WERI-Rb-1 (cell line): ENCODE results near the gene EXD2.
A peak's percentile ranks its signal among the peaks of the same experiment; 100 is the strongest.

Experiments used
- DNase-seq: peaks from one replicate; pipeline ENCODE4 v3.0.0-alpha.2; 2020
- H3K27ac ChIP-seq: fragments of 250-450 bp; sonication (Bioruptor Pico); 2 replicates; pipeline ENCODE4 v1.5.1; 2020; ENCODE audit warnings: mild to moderate bottlenecking, moderate library complexity
- H3K27me3 ChIP-seq: fragments of 250-450 bp; sonication (Bioruptor Pico); 2 replicates; pipeline ENCODE4 v1.5.1; 2021; ENCODE audit warnings: mild to moderate bottlenecking, low read depth, moderate library complexity; ENCODE audit not compliant: insufficient read depth, severe bottlenecking
- H3K36me3 ChIP-seq: fragments of 250-450 bp; sonication (Bioruptor Pico); 2 replicates; pipeline ENCODE4 v1.5.1; 2020; ENCODE audit warnings: mild to moderate bottlenecking, moderate library complexity
- H3K4me3 ChIP-seq: 2 replicates; pipeline ENCODE4 v1.5.1; 2011; ENCODE audit warnings: low read depth, mild to moderate bottlenecking, control low read depth, low read length
- H3K9me3 ChIP-seq: fragments of 250-450 bp; sonication (Bioruptor Pico); 2 replicates; pipeline ENCODE4 v1.5.1; 2021; ENCODE audit warnings: mild to moderate bottlenecking, moderate library complexity; ENCODE audit not compliant: severe bottlenecking
- TF ChIP-seq, protein P1 (sequence below): IDR thresholded peaks from 2 replicates; pipeline ENCODE4 v1.5.1; 2011; ENCODE audit warnings: low read depth, mild to moderate bottlenecking, control low read depth, inconsistent platforms, low read length

EXD2 gene

DNA sequence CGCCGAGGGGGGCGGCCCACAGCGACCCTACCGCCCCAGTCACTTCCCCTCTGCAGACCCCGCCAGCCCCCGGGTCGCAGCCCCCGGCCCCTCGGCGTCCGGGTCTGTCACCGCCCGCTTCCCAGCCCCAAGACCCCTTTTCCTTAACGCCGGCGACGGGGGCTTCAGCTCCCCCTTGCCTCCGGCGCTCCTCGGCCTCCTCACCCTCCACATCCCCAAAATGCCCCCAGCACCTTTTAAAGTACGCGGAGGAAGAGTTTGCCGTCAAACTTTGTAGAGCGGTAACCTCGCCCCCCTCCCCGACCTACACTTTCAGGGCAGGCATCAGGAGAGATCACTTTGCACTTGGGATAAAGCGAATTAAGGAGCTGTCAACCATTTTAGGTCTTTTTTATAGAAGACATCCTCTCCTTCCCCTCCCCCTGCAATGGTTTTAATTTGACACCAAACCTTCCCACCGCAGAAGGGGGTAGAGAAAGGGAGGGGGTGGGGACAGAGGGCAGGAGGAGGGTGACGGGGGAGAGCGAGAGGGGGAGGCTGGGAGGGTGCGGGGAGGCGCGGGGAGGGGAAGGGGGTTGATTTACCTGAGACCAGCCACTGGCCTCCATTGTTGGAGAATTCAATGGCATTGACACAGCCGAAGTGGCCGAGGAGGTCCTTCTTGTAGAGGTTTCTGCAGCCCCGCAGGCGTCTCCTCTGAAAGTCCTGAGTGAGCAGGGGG is 39.0 kb upstream of the EXD2 start:
- Histone ChIP-seq H3K36me3 (peaks cover 9% of the 10 kb centered on the region), H3K27ac (peak overlapping the region; percentile 83)
- peak; percentile 57 for DNase-seq

DNA sequence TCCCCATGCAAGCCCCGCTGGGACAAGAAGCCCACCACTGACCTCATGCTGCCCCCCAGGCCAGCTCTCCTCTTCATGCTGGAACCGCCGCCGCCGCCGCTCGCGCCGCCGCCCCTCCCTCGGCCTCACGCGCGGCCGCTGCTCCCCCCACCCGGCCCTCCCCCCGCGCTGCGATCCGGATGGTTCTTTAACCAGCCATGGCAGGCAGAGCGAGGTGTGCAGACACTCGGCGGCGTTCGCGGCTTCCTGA is 38.5 kb upstream of the EXD2 start, which contains the start of gene DCAF5:
Gene DCAF5 (minus strand): TSS at position 218 of the 250 bp plus-strand sequence. CDS start 141 bp downstream, at position 77.
- Histone ChIP-seq H3K27ac (peak within 1 kb of the TSS; percentile 83), H3K4me3 (peak within 1 kb of the TSS; percentile 98), H3K9me3 (no peaks in the 10 kb centered on the region), H3K27me3 (no peaks in the 10 kb centered on the region), H3K36me3 (peaks cover 9% of the 10 kb centered on the region)
- DNase-seq, result no peak
- TF ChIP-seq, protein P1, sequence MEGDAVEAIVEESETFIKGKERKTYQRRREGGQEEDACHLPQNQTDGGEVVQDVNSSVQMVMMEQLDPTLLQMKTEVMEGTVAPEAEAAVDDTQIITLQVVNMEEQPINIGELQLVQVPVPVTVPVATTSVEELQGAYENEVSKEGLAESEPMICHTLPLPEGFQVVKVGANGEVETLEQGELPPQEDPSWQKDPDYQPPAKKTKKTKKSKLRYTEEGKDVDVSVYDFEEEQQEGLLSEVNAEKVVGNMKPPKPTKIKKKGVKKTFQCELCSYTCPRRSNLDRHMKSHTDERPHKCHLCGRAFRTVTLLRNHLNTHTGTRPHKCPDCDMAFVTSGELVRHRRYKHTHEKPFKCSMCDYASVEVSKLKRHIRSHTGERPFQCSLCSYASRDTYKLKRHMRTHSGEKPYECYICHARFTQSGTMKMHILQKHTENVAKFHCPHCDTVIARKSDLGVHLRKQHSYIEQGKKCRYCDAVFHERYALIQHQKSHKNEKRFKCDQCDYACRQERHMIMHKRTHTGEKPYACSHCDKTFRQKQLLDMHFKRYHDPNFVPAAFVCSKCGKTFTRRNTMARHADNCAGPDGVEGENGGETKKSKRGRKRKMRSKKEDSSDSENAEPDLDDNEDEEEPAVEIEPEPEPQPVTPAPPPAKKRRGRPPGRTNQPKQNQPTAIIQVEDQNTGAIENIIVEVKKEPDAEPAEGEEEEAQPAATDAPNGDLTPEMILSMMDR, result no peak

More for the DNA sequence above, 39.0 kb upstream of the EXD2 start:
- Histone ChIP-seq H3K4me3 (peak overlapping the region; percentile 98), H3K9me3 (no peaks in the 10 kb centered on the region), H3K27me3 (no peaks in the 10 kb centered on the region)
- TF ChIP-seq, protein P1, result no peak

DNA sequence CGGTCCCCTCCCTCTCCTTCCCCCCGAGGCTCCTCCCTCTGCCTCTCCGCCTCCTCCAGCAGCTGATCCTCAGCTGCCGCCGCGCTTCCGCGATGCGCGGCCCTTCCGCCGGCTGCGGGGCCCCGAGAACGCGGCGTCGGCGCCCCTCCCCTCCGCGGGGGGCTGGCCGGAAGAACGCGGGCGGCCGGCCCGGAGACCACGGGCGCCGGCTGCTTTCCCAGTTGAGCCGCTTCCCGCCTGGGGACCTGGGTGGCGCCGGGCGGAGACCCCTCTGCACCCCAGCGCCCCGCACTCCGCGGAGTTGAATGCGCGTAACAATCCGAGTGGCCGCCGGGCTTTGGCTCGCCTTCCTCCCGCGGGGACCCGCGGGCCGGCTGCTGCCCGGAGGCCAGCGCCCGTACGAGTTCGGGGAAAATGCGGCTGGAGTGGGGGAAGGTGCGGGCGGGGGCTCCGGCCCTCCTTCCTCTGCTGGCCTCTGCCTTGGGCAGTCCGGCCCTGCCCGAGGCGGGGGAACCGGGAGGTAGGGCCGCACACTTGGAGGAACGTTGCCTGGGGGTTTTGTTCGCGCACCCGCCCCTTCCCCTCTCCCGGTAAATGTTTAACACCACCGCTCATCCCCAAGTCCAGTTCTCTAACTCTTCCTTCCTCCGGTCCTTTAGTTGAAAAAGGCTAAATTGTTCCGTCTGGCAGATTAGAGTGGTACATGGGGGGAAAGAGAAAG is 38.0 kb upstream of the EXD2 start:
- peak; percentile 97 for DNase-seq
- Histone ChIP-seq H3K36me3 (peaks cover 6% of the 10 kb centered on the region), H3K27ac (peak overlapping the region; percentile 83)

DNA sequence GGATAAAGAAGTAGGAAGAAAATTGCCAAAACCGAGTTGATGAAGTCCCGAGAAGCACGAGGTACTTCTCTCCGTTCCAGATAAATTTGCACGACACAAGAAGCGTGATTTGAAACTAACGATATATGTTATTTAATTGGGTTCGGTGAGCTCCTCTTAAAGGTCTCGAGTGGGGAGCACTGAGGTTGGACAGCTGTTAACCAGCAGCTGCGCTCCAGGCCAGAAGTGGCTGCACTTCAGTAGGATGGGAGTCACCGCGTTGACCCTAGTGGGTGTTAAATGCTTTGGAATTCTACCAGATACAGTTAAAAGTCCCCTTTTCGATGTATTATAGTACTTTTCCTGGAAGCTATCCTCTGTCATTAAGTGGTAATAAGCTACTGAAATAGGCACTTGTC is 37.4 kb upstream of the EXD2 start:
- TF ChIP-seq, protein P1, result no peak
- H3K36me3 ChIP-seq, result peaks cover 2% of the 10 kb centered on the region
- no peaks in the 10 kb centered on the region for H3K9me3 ChIP-seq
- no peak for DNase-seq
- H3K4me3 ChIP-seq, result peak overlapping the region; percentile 98
- no peaks in the 10 kb centered on the region for H3K27me3 ChIP-seq
- H3K27ac ChIP-seq, result no peak overlapping the region

More for the DNA sequence above, 38.0 kb upstream of the EXD2 start:
- no peaks in the 10 kb centered on the region for H3K27me3 ChIP-seq
- H3K4me3 ChIP-seq, result peak overlapping the region; percentile 98
- H3K9me3 ChIP-seq, result no peaks in the 10 kb centered on the region
- TF ChIP-seq, protein P1, result no peak

DNA sequence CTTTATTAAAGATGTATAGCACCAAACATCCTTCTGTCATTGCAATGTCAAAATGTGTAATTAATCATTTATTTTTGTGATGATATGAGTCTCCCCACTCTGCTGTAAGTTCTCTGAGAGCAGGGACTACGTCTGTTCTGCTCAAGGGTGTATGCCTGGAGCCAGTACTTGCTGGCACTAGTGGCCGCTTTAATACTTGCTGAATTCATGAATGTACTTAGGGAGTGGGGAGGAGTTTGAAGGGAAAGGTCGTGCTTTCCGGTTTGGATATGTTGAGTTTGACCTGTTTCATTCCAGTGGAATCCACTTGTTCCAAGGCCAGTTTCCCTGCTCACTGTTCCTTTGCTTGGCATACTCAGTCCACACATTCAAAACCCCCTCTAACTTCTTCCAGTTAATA is 36.5 kb upstream of the EXD2 start:
- H3K27me3 ChIP-seq, result no peaks in the 10 kb centered on the region
- H3K9me3 ChIP-seq, result no peaks in the 10 kb centered on the region
- peak; percentile 29 for DNase-seq
- H3K4me3 ChIP-seq, result no peak overlapping the region
- no peak overlapping the region for H3K27ac ChIP-seq
- TF ChIP-seq, protein P1, result no peak
- H3K36me3 ChIP-seq, result no peaks in the 10 kb centered on the region
